ENCODE results near the gene MCTP1. TPM values are rescaled to one million over a fixed set of nuclear protein-coding genes. Genes with fewer than 3 reads are reported as not detected.

The MCTP1 gene
- total and polyA plus RNA-seq, 2 of the 8 experiments (the other 6 are each of a cell fraction or from before 2014, with no cell fraction given): 0.56 to 3.4 TPM

DNA sequence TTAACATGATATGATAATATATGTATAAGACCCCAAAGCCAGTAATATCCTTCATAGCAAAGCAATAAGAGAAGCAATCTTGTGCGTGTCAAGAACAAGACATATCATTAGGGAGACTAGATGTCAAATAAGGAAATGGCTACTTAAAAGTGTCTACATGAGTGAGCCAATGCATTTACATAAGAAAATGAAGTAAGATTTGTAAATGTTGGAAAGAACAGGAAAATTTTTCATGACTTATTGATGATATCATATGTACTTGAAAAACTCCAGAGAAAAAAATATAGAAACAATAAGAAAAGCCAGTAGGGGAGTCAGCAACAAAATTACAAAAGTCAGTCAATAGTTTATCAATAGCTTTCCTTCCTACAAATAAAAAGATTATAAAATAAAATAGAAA, 13.8 kb upstream of the MCTP1 start (continued):
- TF ChIP-seq, protein P1, sequence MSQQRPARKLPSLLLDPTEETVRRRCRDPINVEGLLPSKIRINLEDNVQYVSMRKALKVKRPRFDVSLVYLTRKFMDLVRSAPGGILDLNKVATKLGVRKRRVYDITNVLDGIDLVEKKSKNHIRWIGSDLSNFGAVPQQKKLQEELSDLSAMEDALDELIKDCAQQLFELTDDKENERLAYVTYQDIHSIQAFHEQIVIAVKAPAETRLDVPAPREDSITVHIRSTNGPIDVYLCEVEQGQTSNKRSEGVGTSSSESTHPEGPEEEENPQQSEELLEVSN (IDR thresholded peaks at IDR 0.05): no peak
- TF ChIP-seq SP4 (IDR thresholded peaks at IDR 0.05; ENCODE audit: low read length) (no peak), SRF (IDR thresholded peaks at IDR 0.05; ENCODE audit: low read depth, low read length) (no peak), CREB1 (IDR thresholded peaks at IDR 0.05) (no peak), BRCA1 (IDR thresholded peaks at IDR 0.05; ENCODE audit: low read depth, low read length) (no peak), CBX8 (IDR thresholded peaks at IDR 0.05; ENCODE audit: borderline replicate concordance, low read depth, low read length) (no peak), HDAC2 (IDR thresholded peaks at IDR 0.05; ENCODE audit: borderline replicate concordance in 1 of 2, low read depth in 2 of 2, low read length in 2 of 2) (no peak)

Data from H1 (cell line).